ENCODE measurements around the gene MAP1B.

DNA sequence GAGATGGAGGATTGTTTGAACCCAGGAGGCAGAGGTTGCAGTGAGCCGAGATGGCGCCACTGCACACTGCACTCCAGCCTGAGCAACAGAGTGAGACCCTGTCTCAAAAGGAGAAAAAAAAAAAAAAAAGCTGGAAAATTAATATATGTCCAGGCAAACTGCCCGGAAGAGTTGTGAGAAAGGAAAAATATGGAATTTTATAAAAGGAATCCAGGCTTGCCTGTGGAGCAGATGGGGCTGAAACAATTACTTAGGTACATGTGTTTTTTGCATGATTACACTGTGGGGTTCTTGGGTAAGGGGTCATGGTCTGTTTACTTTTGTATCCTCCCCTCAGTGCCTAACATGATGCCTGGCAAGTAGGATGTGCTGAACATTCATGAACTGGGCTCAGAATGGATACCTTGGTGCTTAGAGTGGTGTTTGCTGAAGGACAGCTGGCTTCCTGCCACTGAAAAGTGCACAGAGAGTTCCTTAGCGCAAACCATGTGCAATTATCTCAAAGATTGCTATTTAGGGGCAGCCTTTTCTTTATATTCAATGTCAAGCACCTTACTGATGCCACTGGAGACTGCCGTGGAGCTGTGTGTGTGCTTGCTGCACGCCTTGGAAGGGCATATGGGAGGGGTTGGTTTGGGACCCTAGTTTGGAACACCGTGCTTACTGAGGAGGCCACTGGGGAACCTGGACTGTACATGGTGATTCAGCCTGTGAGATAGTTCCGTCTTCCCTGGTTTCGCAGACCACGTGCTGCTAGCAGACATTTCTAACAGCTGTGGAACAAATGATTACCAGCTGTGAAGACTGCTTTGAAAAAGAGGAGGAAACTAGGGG lies 78.4 kb downstream of the MAP1B start:
- TF ChIP-seq, protein P1, sequence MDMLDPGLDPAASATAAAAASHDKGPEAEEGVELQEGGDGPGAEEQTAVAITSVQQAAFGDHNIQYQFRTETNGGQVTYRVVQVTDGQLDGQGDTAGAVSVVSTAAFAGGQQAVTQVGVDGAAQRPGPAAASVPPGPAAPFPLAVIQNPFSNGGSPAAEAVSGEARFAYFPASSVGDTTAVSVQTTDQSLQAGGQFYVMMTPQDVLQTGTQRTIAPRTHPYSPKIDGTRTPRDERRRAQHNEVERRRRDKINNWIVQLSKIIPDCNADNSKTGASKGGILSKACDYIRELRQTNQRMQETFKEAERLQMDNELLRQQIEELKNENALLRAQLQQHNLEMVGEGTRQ (IDR thresholded peaks at IDR 0.05) = no peak
- TF ChIP-seq, protein P2, sequence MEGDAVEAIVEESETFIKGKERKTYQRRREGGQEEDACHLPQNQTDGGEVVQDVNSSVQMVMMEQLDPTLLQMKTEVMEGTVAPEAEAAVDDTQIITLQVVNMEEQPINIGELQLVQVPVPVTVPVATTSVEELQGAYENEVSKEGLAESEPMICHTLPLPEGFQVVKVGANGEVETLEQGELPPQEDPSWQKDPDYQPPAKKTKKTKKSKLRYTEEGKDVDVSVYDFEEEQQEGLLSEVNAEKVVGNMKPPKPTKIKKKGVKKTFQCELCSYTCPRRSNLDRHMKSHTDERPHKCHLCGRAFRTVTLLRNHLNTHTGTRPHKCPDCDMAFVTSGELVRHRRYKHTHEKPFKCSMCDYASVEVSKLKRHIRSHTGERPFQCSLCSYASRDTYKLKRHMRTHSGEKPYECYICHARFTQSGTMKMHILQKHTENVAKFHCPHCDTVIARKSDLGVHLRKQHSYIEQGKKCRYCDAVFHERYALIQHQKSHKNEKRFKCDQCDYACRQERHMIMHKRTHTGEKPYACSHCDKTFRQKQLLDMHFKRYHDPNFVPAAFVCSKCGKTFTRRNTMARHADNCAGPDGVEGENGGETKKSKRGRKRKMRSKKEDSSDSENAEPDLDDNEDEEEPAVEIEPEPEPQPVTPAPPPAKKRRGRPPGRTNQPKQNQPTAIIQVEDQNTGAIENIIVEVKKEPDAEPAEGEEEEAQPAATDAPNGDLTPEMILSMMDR (IDR thresholded peaks at IDR 0.05) = no peak
- TF ChIP-seq CBX2 (IDR thresholded peaks at IDR 0.05; ENCODE audit: borderline replicate concordance, low read depth) (no peak), MAZ (IDR thresholded peaks at IDR 0.05; ENCODE audit: borderline replicate concordance, low read depth, low read length) (no peak), MYC (IDR thresholded peaks at IDR 0.05; ENCODE audit: borderline replicate concordance, low read length) (no peak), RFX5 (IDR thresholded peaks at IDR 0.05) (no peak), KDM1A (IDR thresholded peaks at IDR 0.05; ENCODE audit: low read depth) (no peak), RAD21 (conservative IDR thresholded peaks at IDR 0.05 in 1 of 2, IDR thresholded peaks at IDR 0.05 in 1 of 2) (no peak), SMC3 (IDR thresholded peaks at IDR 0.05) (no peak), ZC3H11A (IDR thresholded peaks at IDR 0.05) (no peak), POLR2A (IDR thresholded peaks at IDR 0.05; ENCODE audit: low read length) (no peak)
- TF ChIP-seq, protein P3, sequence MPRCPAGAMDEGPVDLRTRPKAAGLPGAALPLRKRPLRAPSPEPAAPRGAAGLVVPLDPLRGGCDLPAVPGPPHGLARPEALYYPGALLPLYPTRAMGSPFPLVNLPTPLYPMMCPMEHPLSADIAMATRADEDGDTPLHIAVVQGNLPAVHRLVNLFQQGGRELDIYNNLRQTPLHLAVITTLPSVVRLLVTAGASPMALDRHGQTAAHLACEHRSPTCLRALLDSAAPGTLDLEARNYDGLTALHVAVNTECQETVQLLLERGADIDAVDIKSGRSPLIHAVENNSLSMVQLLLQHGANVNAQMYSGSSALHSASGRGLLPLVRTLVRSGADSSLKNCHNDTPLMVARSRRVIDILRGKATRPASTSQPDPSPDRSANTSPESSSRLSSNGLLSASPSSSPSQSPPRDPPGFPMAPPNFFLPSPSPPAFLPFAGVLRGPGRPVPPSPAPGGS (IDR thresholded peaks at IDR 0.05) = no peak
- TF ChIP-seq, protein P4, sequence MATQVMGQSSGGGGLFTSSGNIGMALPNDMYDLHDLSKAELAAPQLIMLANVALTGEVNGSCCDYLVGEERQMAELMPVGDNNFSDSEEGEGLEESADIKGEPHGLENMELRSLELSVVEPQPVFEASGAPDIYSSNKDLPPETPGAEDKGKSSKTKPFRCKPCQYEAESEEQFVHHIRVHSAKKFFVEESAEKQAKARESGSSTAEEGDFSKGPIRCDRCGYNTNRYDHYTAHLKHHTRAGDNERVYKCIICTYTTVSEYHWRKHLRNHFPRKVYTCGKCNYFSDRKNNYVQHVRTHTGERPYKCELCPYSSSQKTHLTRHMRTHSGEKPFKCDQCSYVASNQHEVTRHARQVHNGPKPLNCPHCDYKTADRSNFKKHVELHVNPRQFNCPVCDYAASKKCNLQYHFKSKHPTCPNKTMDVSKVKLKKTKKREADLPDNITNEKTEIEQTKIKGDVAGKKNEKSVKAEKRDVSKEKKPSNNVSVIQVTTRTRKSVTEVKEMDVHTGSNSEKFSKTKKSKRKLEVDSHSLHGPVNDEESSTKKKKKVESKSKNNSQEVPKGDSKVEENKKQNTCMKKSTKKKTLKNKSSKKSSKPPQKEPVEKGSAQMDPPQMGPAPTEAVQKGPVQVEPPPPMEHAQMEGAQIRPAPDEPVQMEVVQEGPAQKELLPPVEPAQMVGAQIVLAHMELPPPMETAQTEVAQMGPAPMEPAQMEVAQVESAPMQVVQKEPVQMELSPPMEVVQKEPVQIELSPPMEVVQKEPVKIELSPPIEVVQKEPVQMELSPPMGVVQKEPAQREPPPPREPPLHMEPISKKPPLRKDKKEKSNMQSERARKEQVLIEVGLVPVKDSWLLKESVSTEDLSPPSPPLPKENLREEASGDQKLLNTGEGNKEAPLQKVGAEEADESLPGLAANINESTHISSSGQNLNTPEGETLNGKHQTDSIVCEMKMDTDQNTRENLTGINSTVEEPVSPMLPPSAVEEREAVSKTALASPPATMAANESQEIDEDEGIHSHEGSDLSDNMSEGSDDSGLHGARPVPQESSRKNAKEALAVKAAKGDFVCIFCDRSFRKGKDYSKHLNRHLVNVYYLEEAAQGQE (IDR thresholded peaks at IDR 0.05) = no peak
